Fibroblast of pulmonary artery (primary cell): Measurements from ENCODE around the gene PRR33.

Experiments
- DNase-seq: peaks from one replicate; pipeline ENCODE4 v3.0.0-alpha.2; 2010; ENCODE audit warnings: low read depth
- H3K4me3 ChIP-seq: replicated peaks from 2 replicates; pipeline ENCODE4 v1.5.1; 2011; ENCODE audit warnings: low read depth, mild to moderate bottlenecking, control low read depth, low read length, moderate library complexity
- TF ChIP-seq, protein P1 (sequence below): IDR thresholded peaks from 2 replicates; pipeline ENCODE4 v1.5.1; 2011; ENCODE audit warnings: mild to moderate bottlenecking, control low read depth, low read length, inconsistent platforms; ENCODE audit errors: missing control alignments

The PRR33 gene

GRCh38 chr11:1880746-1881441 is 10.8 kb downstream of the PRR33 start:
- no peak for DNase-seq
- H3K4me3 ChIP-seq, result no peak overlapping the region
- TF ChIP-seq, protein P1, sequence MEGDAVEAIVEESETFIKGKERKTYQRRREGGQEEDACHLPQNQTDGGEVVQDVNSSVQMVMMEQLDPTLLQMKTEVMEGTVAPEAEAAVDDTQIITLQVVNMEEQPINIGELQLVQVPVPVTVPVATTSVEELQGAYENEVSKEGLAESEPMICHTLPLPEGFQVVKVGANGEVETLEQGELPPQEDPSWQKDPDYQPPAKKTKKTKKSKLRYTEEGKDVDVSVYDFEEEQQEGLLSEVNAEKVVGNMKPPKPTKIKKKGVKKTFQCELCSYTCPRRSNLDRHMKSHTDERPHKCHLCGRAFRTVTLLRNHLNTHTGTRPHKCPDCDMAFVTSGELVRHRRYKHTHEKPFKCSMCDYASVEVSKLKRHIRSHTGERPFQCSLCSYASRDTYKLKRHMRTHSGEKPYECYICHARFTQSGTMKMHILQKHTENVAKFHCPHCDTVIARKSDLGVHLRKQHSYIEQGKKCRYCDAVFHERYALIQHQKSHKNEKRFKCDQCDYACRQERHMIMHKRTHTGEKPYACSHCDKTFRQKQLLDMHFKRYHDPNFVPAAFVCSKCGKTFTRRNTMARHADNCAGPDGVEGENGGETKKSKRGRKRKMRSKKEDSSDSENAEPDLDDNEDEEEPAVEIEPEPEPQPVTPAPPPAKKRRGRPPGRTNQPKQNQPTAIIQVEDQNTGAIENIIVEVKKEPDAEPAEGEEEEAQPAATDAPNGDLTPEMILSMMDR, result no peak

DNA sequence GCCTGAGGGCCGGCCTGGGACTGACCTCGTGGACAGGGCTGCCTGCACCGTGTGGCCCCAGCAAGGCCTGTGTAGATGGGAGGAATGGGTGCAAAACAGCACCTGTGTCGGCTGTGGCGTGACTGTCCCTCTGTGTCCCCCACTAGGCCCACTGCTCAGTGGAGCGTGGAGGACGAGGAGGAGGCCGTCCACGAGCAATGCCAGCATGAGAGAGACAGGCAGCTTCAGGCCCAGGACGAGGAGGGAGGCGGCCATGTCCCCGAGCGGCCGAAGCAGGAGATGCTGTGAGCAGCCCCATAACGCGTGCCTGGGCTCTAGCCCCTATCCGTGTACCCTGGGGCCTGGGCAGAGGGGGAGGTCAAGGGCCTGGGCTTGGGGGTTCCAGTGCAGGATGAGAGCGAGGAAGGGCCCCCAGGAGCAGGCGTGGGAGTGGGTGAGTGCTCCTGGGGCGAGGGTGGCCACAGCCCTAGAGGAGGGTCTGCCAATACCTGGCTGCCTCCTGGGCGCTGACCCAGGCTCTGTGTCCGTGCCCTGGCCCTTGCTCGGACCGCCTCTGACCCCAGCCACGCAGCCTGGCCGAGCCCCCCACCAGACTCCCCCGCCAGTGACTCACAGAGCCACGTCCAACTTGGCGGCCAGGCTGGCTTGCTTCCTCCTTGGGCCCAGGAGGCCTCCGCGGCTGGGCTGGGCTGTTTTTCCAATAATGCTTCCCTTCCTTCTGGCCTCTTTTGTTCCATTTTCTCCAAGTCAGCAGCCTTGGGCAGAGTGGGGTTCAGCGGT is 11.6 kb downstream of the PRR33 start:
- DNase-seq, result peak; percentile 59
- no peak overlapping the region for H3K4me3 ChIP-seq
- TF ChIP-seq, protein P1, result no peak

DNA sequence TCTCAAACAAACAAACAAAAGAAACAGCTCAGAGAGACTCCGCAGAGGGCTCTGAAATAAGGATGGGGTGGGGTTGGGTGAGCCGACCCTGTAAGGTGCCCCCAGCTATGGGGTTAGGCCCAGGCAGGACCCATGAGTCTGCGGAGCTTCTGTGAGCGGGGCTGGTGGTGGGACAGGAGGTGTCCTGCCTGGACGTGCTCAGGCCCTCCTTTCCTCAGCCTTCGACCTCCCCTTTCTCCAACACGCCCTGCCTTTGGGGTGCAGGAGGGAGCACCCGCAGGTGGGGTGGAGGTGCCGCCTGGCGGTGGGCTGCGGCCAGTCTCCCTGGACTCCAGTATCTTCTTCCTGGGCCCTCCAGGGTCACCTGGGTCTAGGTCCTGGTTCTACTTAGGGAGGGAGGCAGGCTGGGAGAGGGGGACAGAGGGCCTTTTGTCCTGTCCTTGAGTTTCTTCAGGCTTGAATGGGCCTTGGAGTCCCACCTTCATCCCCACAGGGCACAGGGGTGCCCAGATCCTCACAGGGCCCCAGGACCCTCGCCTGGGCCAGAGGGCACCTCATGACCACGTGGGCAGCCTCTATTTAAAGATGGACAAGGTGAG is 12.3 kb downstream of the PRR33 start:
- no peak overlapping the region for H3K4me3 ChIP-seq
- TF ChIP-seq, protein P1, result no peak
- DNase-seq, result no peak

GRCh38 chr11:1878137-1879031 is 13.3 kb downstream of the PRR33 start:
- H3K4me3 ChIP-seq, result no peak overlapping the region
- no peak for DNase-seq
- TF ChIP-seq, protein P1, result no peak

DNA sequence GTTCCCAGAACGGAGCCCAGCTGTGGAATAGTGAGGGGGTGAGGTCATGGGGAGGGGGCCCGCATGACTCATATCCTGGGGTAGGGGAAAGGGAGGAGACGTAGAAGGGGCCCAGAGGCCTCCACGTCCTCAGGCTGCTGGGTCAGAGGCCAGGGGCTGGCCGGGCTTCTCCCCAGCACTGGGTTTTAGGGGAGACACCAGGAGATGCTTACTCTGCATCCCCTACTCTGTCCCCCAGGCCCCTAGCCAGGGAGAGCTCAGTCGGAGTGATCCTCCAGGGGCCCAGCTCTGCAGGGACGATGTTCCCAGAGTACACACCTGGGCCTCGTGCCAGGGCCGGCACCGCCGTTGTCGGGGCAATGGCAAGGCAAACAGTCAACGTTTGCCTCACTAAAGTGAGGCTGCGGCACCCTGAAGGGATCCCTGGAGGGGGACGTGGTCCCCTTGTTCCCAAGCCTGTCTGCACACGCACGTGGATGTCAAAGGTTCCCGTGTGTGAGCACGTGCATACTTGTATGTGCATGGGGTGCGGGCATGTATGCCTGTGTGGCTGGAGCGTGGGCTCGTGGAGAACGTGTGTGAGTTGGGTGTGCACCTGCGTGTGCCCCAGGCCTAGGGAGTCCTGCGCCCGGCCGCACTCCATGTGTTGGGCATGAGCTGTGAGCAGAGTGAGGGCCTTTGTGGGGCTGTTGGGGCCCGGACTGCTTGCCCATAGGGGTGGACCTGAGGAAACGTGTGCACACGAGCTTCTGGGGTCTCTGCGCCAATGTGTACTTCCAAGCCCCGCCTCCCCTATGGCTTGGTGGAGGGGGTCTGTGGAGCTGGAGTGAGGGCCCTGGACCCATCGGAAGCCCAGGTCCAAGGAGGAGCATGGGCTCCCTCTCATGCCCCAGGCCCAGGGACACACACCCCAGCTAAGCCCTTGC is 14.2 kb downstream of the PRR33 start:
- DNase-seq, result peak; percentile 75
- H3K4me3 ChIP-seq, result no peak overlapping the region

More for the DNA sequence above, 14.2 kb downstream of the PRR33 start:
- TF ChIP-seq, protein P1, result no peak
